ENCODE results near the gene ALK.

DNA sequence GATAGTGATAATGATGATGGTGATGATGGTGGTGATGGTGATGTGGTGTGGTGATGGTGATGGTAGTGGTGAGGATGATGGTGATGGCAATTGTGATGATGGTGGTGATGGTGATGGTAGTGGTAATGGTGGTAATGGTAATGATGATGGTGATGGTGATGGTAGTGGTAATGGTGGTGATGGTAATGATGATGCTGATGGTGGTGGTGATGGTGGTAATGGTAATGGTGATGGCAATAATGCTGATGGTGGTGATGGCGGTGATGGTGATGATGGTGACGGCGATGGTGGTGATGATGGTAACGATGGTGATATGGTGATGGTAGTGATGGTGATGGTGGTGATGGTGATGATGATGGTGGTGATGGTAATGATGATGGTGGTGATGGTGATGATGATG is 45.0 kb downstream of the ALK start:
- TF ChIP-seq GATA3 (IDR thresholded peaks at IDR 0.05; ENCODE audit: low read depth, low read length) (no peak), GATA2 (IDR thresholded peaks at IDR 0.05; ENCODE audit: low read depth, low read length) (no peak)
